Hypothalamus (tissue), 51 donors: ENCODE data around the gene DFFB.

Experiments used
- DNase-seq, 51 donors: peaks; one replicate each; lab custom pipeline; 2025; lab: John Stamatoyannopoulos, UW

The DFFB gene

DNA sequence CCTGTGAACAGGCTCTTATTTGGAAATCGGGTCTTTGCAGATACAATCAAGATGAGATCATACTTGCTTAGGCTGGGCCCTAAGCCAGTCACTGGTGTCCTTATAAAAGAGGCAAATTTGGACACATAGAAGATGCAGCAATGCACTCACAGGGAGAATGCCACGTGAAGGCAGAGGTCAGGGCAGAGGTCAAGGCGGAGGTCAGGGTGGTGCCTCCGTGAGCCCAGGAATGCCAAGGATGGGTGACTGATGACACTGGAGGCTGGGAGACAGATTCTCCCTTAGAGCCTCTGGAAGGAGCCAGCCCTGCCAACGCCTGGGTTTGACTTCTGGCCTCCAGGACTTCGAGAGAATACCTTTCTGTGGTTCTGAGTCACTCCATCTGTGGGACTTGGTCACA is 65.6 kb downstream of the DFFB start:
- no peak for DNase-seq

- no peak for DNase-seq
These were observed 66.3 kb downstream of the DFFB start for GRCh38 chr1:3923378-3924185.

DNA sequence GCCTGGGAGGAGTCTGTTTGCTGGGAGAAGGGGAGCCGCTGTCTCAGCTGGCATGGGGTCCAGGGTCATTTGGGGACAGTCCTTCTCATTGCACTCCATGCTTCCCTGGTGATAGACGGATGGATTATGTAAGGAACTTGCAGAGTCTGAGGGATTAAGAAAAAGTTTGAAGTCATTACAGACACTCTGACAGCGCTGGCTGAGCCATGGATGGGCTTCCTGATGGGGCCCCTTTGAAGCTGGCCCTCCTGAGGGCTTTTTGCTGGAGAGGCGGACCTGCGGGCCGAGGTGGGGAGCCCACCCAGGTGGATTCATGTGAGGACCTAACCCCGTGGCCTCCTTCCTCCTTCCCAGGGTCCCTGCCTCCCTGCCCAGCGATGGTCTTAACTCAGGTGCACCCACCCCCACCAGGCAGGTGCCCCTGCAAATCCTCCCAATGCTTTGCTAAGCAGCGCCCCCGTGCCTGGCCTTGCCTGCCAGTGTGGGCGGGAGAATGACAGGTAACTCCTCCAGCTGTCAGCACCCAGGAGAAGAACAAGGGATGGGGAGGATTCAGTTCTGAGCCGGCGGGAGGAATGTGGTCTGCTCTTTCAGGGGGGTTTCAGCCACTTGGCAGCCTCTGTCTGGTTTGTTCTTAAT is 67.0 kb downstream of the DFFB start:
- DNase-seq: peak in 1 of 51 donors; percentile 14

DNA sequence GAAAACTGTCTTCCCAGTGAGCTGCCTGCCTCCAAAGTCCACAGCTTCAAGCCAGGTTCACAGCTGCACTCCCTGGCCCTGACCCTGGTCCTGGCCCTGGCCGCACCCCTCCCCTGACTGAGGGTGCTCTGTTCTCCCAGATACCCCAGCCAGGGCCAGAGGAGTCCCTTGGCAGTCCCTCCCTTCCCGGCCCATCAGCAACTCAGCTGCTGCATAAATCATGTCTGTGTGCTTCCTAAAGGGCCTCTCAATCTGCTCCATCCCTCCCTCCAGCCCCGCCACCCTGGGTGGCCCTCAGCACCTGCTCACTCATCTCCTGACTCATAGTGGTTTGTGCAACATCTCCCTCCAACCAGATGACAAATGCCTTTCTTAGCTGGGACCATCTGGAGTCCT is 67.5 kb downstream of the DFFB start:
- DNase-seq: peak in 1 of 51 donors; percentile 20

DNA sequence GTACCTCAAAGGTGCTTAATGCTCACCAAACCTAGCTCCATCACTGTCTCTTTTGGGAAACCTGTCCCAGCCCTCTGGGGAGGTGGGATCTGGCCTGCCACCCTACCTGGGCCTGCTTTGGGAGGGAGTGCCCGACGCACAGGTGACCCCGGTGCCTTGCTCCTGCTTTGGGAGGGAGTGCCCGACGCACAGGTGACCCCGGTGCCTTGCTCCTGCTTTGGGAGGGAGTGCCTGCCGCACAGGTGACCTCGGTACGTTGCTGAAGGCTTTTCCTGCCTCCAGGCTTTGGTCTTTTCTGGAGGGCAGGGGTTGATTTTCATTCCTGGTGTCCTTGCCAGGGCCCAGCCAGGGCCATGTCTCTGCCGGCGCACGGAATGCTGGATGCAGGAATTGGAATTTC is 68.0 kb downstream of the DFFB start:
- DNase-seq: no peak

GRCh38 chr1:3925762-3926161 is 68.5 kb downstream of the DFFB start:
- DNase-seq: no peak

DNA sequence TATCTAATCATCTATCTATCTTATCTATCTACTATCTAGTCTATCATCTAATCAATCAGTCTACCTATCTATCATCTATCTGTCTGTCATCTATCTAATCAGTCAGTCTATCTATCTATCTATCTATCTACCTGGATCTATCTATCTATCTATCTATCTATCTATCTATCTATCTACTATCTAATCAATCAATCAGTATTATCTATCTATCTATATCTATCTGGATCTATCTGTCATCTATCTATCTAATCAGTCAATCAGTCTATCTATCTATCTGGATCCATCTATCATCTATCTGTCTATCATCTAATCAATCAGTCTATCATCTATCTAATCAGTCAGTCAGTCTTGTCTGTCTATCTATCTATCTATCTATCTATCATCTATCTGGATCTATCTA is 69.7 kb downstream of the DFFB start:
- no peak for DNase-seq

GRCh38 chr1:3928586-3928985 is 71.3 kb downstream of the DFFB start:
- DNase-seq: no peak

DNA sequence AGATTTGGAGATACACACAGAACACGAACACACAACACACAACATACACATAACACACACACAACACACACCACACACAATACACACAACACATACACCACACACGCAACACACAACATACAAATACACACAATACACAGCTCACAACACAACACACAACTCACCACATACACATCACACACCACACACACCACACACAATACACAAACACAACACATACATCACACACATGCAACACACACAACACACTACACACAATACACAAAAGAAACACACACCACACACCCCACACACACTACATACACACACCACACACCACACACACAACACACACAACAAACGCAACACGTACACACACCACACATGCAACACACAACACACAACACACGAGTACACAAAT is 71.8 kb downstream of the DFFB start:
- DNase-seq: no peak

DNA sequence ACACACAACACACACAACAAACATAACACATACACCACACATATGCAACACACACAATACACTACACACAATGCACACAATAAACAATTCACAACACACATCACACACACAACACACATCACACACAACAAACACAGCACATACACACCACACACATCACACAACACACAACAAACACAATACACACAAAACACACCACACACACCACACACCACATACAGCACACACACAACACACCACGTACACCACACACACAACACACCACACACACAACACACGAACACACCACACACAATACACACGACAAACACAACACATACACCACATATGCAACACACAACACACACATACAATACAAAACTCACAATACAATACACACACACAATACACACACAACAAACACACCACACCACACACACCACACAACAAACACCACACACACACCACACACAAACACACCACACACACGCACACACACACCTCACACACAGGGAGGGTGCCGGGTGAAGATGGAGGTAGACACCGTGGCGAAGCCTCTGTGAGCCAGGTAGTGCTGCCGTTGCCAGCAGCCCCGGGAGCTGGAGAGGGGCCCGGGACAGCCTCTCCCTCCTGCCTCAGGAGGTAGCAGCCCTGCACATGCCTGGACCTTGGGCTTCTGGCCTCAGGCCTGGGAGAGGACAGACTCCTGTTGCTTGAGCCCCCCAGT is 73.2 kb downstream of the DFFB start:
- no peak for DNase-seq

GRCh38 chr1:3931007-3931912 is 74.0 kb downstream of the DFFB start:
- no peak for DNase-seq

GRCh38 chr1:3932156-3932919 is 75.1 kb downstream of the DFFB start:
- DNase-seq: no peak
